GM10248 (cell line): ENCODE measurements around the gene TRAPPC13.
"Not testable (repeated sequence)": the region's sequence is repeated elsewhere in the genome, so short reads cannot be mapped to it uniquely, and the experiment has no call there.

Source experiments
- CTCF ChIA-PET: fragments of 300-600 bp; sonication (Branson Sonifier 250); formaldehyde crosslinking; extraction: SDS; loops from one replicate; lab custom pipeline; 2021; ENCODE audit warnings: antibody characterized with exemption; lab: Yijun Ruan, JAX
- POLR2A ChIA-PET: fragments of 350-650 bp; sonication (Branson Sonifier 250); formaldehyde crosslinking; extraction: SDS; loops from one replicate; lab custom pipeline; 2020; ENCODE audit warnings: antibody characterized with exemption; lab: Yijun Ruan, JAX
- DNase-seq: peaks from one replicate; pipeline ENCODE4 v3.0.0; 2012; ENCODE audit errors: extremely low spot score
- CTCF ChIP-seq: IDR thresholded peaks from 2 replicates; pipeline ENCODE4 v1.5.1; 2012; ENCODE audit warnings: mild to moderate bottlenecking, low read depth; ENCODE audit errors: extremely low read depth, missing control alignments, control extremely low read depth

Gene TRAPPC13, protein sequence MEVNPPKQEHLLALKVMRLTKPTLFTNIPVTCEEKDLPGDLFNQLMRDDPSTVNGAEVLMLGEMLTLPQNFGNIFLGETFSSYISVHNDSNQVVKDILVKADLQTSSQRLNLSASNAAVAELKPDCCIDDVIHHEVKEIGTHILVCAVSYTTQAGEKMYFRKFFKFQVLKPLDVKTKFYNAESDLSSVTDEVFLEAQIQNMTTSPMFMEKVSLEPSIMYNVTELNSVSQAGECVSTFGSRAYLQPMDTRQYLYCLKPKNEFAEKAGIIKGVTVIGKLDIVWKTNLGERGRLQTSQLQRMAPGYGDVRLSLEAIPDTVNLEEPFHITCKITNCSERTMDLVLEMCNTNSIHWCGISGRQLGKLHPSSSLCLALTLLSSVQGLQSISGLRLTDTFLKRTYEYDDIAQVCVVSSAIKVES

GRCh38 chr5:65624571-65625555 lies at the start of gene TRAPPC13, which contains the start of gene SHLD3:
Gene TRAPPC13 (plus strand): TSS chr5:65625027. CDS start chr5:65625061, 34 bp downstream.
Gene SHLD3 (plus strand): TSS chr5:65625027. CDS start chr5:65629588, 4,561 bp downstream.
- POLR2A ChIA-PET, result no interaction called here
- TF ChIP-seq CTCF, result no peak
- CTCF ChIA-PET, result interaction anchor here (2.0 to 2.1 kb wide), 2 partner anchors 13 to 17 kb away, joined by 6 to 7 read pairs; no protein-coding TSS in a partner anchor
- peak; percentile 72 for DNase-seq

DNA sequence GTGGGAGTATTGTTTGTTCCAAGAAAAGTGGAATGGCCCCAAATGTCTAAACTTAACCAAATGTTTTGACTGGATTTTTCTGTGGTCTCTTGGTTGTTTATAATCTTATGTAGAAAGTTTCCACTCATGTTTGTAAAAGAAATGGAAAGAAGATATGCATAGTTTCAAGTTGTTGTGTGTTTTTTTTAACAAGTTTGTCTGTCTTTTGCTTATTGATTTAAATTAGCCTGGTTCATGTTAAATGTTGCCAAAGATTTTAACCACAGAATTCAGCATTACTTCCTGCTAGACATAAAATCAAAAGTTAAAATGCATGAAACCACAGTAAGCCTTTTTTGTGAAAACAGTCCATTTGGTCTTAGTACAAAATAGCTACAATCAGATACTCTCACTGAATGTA lies 47.7 kb upstream of the TRAPPC13 start:
- POLR2A ChIA-PET, result no interaction called here

GRCh38 chr5:65588694-65589093 lies 36.1 kb upstream of the TRAPPC13 start:
- ChIA-PET POLR2A (no interaction called here), CTCF (interaction anchor here (0.9 kb wide), 1 partner anchor 9 kb away, joined by 3 read pairs; no protein-coding TSS in a partner anchor)
- TF ChIP-seq CTCF, result no peak
- no peak for DNase-seq

More for the DNA sequence above, 47.7 kb upstream of the TRAPPC13 start:
- no peak for DNase-seq
- TF ChIP-seq CTCF, result no peak
- CTCF ChIA-PET, result no interaction called here

- POLR2A ChIA-PET, CTCF ChIA-PET, DNase-seq: not testable (repeated sequence)
Observed at GRCh38 chr5:65601761-65602160, 23.1 kb upstream of the TRAPPC13 start.

DNA sequence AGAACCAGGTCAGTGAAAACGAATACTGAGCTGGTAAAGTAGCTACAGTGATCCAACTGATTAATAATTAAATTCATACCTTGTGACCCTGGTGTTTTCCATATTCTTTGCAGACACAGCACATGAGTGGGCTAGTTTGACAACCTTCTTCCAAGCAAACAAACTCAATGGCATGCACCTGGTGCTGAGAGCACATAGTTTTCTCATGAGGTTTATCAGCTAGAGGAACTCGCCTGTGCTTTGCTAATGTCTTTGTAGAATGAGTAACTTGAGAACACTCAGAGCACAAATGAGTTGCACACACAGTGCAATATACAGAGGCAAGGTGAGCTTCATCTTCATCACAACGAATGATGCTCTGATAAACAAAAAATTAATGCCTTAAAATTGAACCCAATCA lies 13.3 kb upstream of the TRAPPC13 start:
- POLR2A ChIA-PET, result no interaction called here
- CTCF ChIA-PET, result interaction anchor here (0.9 to 1.8 kb wide), 2 partner anchors 12 to 17 kb away, joined by 3 to 6 read pairs; partner anchors contain the start of gene TRIM23
- no peak for TF ChIP-seq CTCF
- no peak for DNase-seq

- TF ChIP-seq CTCF, result no peak
- POLR2A ChIA-PET, result interaction anchor here (0.7 kb wide), 1 partner anchor 42 kb away, joined by 3 read pairs; no protein-coding TSS in a partner anchor
- DNase-seq, result no peak
- CTCF ChIA-PET, result interaction anchor here (0.9 to 1.8 kb wide), 3 partner anchors 11 to 35 kb away, joined by 3 to 6 read pairs (median 5); partner anchors contain the start of gene TRIM23
Observed at GRCh38 chr5:65612298-65612907, 12.4 kb upstream of the TRAPPC13 start.
